ENCODE measurements around the gene LINGO1. TPM values are rescaled to one million over a fixed set of nuclear protein-coding genes. Genes with fewer than 3 reads are reported as not detected.

LINGO1 gene
- total RNA-seq, 1 donor from 2014 or later, result not detected

DNA sequence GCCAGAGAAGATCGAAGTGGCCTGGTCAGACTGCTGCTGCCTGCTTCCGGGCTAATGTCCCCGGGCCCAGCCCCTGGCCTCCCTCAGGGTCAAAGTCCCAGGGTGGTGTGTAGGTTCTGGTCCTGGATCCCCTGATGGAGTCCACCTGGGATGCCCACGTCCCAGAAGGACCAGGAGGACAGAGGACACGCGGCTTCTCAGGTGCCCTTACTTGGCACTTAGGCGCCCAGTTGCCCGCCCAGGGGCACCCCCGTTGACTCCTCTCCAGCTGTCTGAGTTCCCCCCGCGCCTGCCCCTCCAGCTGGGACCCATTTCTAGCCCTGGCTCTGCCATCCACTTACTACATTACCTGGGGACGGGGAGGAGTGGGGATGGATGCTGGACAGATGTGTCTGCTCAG lies 44.6 kb downstream of the LINGO1 start:
- no peaks in the 10 kb centered on the region for H3K36me3 ChIP-seq (ENCODE audit: control insufficient read depth, insufficient read depth, low read length)
- H3K27me3 ChIP-seq (ENCODE audit: control insufficient read depth, insufficient read depth, low read length), result no peaks in the 10 kb centered on the region
- no peak for TF ChIP-seq CTCF (IDR thresholded peaks at IDR 0.05; ENCODE audit: insufficient read depth, low read length, severe bottlenecking)
- FAIRE-seq, result no peak
- no peak overlapping the region for H3K4me3 ChIP-seq (ENCODE audit: low read depth, low read length)
- DNase-seq (ENCODE audit: low read depth), result no peak

GRCh38 chr15:77584691-77585090 lies 48.0 kb downstream of the LINGO1 start:
- DNase-seq (ENCODE audit: low read depth), result no peak
- no peak for FAIRE-seq
- Histone ChIP-seq H3K4me3 (ENCODE audit: low read depth, low read length) (no peak overlapping the region), H3K27me3 (ENCODE audit: control insufficient read depth, insufficient read depth, low read length) (peaks cover 2% of the 10 kb centered on the region), H3K36me3 (ENCODE audit: control insufficient read depth, insufficient read depth, low read length) (no peaks in the 10 kb centered on the region)
- no peak for TF ChIP-seq CTCF (IDR thresholded peaks at IDR 0.05; ENCODE audit: insufficient read depth, low read length, severe bottlenecking)

DNA sequence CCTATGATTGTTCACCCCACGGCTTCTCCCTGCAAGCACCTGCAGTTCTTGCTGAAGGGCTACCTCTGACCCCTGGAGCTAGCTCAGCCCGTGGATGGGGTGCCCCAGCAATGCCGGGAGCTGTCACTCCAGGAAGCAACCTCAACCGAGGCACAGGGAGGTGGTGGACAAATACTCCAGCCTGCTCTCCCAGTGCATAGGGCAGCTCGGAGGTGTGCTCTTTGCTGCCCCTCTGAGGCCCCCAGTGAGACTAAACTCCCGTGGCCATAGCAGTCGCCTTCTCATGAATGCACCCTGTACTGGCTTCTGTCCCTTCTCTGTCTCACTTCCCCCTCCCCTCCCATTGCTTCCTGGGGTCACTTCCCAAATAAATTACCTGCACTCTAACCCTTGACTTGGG lies 48.5 kb downstream of the LINGO1 start:
- no peaks in the 10 kb centered on the region for H3K36me3 ChIP-seq (ENCODE audit: control insufficient read depth, insufficient read depth, low read length)
- FAIRE-seq, result no peak
- no peak for DNase-seq (ENCODE audit: low read depth)
- H3K27me3 ChIP-seq (ENCODE audit: control insufficient read depth, insufficient read depth, low read length), result peaks cover 2% of the 10 kb centered on the region
- TF ChIP-seq CTCF (IDR thresholded peaks at IDR 0.05; ENCODE audit: insufficient read depth, low read length, severe bottlenecking), result no peak
- H3K4me3 ChIP-seq (ENCODE audit: low read depth, low read length), result no peak overlapping the region

DNA sequence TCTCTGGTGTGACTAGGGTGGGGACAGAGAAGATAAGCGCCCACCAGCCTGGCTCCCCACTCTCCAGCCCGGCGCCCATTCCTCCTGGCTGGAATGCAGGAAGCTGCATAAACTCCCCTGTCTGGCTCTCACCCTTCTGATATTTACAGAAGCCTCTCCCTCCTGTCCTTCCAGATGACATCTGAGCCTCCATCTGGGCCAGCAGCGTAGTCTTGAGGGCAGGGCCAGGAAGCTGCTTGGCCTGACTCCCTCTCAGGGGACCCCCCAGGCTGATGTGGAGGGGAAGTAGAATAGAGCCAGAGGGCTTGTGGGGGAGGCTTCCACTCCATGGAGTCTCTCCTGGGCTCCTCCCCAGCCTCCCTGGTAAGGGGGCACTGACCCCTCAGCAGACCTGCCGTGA lies 49.9 kb downstream of the LINGO1 start:
- no peaks in the 10 kb centered on the region for H3K36me3 ChIP-seq (ENCODE audit: control insufficient read depth, insufficient read depth, low read length)
- H3K27me3 ChIP-seq (ENCODE audit: control insufficient read depth, insufficient read depth, low read length), result peaks cover 2% of the 10 kb centered on the region
- FAIRE-seq, result no peak
- DNase-seq (ENCODE audit: low read depth), result no peak
- H3K4me3 ChIP-seq (ENCODE audit: low read depth, low read length), result no peak overlapping the region
- no peak for TF ChIP-seq CTCF (IDR thresholded peaks at IDR 0.05; ENCODE audit: insufficient read depth, low read length, severe bottlenecking)

DNA sequence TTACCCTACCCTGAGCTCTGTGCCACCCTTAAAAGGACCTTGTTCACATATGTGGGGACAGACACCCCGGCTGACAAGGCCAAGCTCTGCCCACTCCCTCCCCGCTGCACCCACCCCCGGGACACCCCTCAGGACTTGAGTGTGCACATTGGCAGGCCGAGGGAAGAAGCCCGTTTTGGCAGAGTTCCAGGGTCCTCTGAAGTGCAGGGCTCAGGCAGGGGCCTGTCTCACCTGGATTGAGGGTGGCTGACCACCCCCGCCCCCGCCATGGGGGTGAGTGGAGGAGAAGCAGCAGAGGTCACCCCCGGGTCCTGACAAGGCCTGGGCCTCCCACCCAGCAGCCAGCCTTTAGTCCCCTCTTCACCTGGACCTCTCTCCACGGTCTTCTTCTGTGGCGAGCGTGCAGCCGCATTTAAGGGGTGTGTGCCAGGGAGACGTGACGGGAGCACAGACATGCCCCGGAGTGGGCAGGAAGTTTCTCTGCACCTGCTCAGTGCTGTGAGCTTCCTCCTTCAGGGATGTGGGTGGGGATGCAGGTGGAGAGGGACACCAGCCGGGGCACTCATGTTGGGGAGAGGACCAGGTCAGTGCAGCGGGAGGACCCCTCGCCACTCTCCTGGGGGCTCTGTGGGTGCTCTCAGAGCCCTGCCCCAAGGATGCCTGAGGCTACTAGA lies 50.7 kb downstream of the LINGO1 start:
- no peak for DNase-seq (ENCODE audit: low read depth)
- no peak for TF ChIP-seq CTCF (IDR thresholded peaks at IDR 0.05; ENCODE audit: insufficient read depth, low read length, severe bottlenecking)
- Histone ChIP-seq H3K36me3 (ENCODE audit: control insufficient read depth, insufficient read depth, low read length) (no peaks in the 10 kb centered on the region), H3K27me3 (ENCODE audit: control insufficient read depth, insufficient read depth, low read length) (peaks cover 2% of the 10 kb centered on the region), H3K4me3 (ENCODE audit: low read depth, low read length) (no peak overlapping the region)
- FAIRE-seq, result no peak

Measured in bronchial epithelial cell (primary cell).